Loucy (cell line): ENCODE results near the gene GGACT.

Source experiments
- H2AFZ ChIP-seq: fragments of 200-600 bp; sonication (generic); 2 replicates; pipeline ENCODE4 v1.6.0; 2016; ENCODE audit warnings: antibody characterized with exemption, mild to moderate bottlenecking, low read length, moderate library complexity
- H3F3A ChIP-seq: fragments of 200-600 bp; 2 replicates; pipeline ENCODE4 v1.6.0; 2016; ENCODE audit warnings: antibody characterized with exemption, low read depth, mild to moderate bottlenecking
- H3K27me3 ChIP-seq: fragments of 200-600 bp; sonication (generic); 2 replicates; pipeline ENCODE4 v1.6.1; 2014; ENCODE audit warnings: low read length, mild to moderate bottlenecking; ENCODE audit not compliant: insufficient read depth, poor library complexity, severe bottlenecking
- H3K36me3 ChIP-seq: fragments of 200-600 bp; sonication (generic); 2 replicates; pipeline ENCODE4 v1.6.1; 2016; ENCODE audit warnings: low read length; ENCODE audit not compliant: insufficient read depth
- H3K4me1 ChIP-seq: fragments of 200-600 bp; sonication (generic); 2 replicates; pipeline ENCODE4 v1.5.1; 2014; ENCODE audit warnings: low read length, mild to moderate bottlenecking; ENCODE audit not compliant: insufficient read depth, poor library complexity, severe bottlenecking
- H3K4me2 ChIP-seq: fragments of 200-600 bp; sonication (generic); 2 replicates; pipeline ENCODE4 v1.6.0; 2014; ENCODE audit warnings: antibody characterized with exemption, low read length, low read depth, mild to moderate bottlenecking; ENCODE audit not compliant: poor library complexity, severe bottlenecking
- H3K4me3 ChIP-seq: fragments of 200-600 bp; sonication (generic); 2 replicates; pipeline ENCODE4 v1.5.1; 2014; ENCODE audit warnings: low read length, mild to moderate bottlenecking, mixed read lengths; ENCODE audit not compliant: poor library complexity, severe bottlenecking
- H3K79me2 ChIP-seq: fragments of 200-600 bp; sonication (generic); 2 replicates; pipeline ENCODE4 v1.6.1; 2014; ENCODE audit warnings: low read length; ENCODE audit not compliant: insufficient read depth
- H3K9ac ChIP-seq: fragments of 200-600 bp; sonication (generic); 2 replicates; pipeline ENCODE4 v1.6.0; 2014; ENCODE audit warnings: mild to moderate bottlenecking, low read depth, low read length, moderate library complexity; ENCODE audit not compliant: poor library complexity, severe bottlenecking
- H3K9me2 ChIP-seq: fragments of 200-600 bp; sonication (generic); replicated peaks from 2 replicates; pipeline ENCODE4 v1.6.1; 2016; ENCODE audit warnings: low read depth, low read length, mixed read lengths
- H3K9me3 ChIP-seq: fragments of 200-600 bp; sonication (generic); 2 replicates; pipeline ENCODE4 v1.6.1; 2014; ENCODE audit warnings: mild to moderate bottlenecking, antibody characterized with exemption, low read length, low read depth; ENCODE audit not compliant: insufficient read depth
- H4K20me1 ChIP-seq: fragments of 200-600 bp; sonication (generic); 2 replicates; pipeline ENCODE4 v1.6.0; 2014; ENCODE audit warnings: antibody characterized with exemption, low read length, mild to moderate bottlenecking; ENCODE audit not compliant: insufficient read depth, poor library complexity, severe bottlenecking
- EZH2phosphoT487 ChIP-seq: fragments of 200-600 bp; IDR thresholded peaks from 2 replicates; pipeline ENCODE4 v1.6.1; 2018; ENCODE audit warnings: antibody characterized with exemption, mild to moderate bottlenecking, moderate library complexity, borderline replicate concordance
- TF ChIP-seq, protein P1 (sequence below): fragments of 200-600 bp; sonication (generic); conservative IDR thresholded peaks from 2 replicates; pipeline ENCODE4 v1.5.1; 2014; ENCODE audit warnings: mild to moderate bottlenecking, antibody characterized with exemption, low read length

The GGACT gene

GRCh38 chr13:100564444-100565223 lies 24.0 kb downstream of the GGACT start:
- Histone ChIP-seq H3K9me2 (no peaks in the 10 kb centered on the region), H3K4me1 (no peaks in the 10 kb centered on the region), H3F3A (no peaks in the 10 kb centered on the region), H4K20me1 (no peaks in the 10 kb centered on the region), H3K4me3 (no peak overlapping the region), H3K36me3 (no peaks in the 10 kb centered on the region), H3K79me2 (no peaks in the 10 kb centered on the region), H3K4me2 (no peak overlapping the region), H2AFZ (no peak overlapping the region), H3K9ac (no peak overlapping the region), H3K27me3 (no peaks in the 10 kb centered on the region), H3K9me3 (no peaks in the 10 kb centered on the region)
- TF ChIP-seq EZH2phosphoT487, result no peak
- TF ChIP-seq, protein P1, sequence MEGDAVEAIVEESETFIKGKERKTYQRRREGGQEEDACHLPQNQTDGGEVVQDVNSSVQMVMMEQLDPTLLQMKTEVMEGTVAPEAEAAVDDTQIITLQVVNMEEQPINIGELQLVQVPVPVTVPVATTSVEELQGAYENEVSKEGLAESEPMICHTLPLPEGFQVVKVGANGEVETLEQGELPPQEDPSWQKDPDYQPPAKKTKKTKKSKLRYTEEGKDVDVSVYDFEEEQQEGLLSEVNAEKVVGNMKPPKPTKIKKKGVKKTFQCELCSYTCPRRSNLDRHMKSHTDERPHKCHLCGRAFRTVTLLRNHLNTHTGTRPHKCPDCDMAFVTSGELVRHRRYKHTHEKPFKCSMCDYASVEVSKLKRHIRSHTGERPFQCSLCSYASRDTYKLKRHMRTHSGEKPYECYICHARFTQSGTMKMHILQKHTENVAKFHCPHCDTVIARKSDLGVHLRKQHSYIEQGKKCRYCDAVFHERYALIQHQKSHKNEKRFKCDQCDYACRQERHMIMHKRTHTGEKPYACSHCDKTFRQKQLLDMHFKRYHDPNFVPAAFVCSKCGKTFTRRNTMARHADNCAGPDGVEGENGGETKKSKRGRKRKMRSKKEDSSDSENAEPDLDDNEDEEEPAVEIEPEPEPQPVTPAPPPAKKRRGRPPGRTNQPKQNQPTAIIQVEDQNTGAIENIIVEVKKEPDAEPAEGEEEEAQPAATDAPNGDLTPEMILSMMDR, result no peak

- H4K20me1 ChIP-seq, result no peaks in the 10 kb centered on the region
- no peaks in the 10 kb centered on the region for H3K9me3 ChIP-seq
- H3K4me2 ChIP-seq, result no peak overlapping the region
- no peaks in the 10 kb centered on the region for H3K79me2 ChIP-seq
- H3K9me2 ChIP-seq, result no peaks in the 10 kb centered on the region
- no peak overlapping the region for H2AFZ ChIP-seq
- no peaks in the 10 kb centered on the region for H3F3A ChIP-seq
- H3K36me3 ChIP-seq, result no peaks in the 10 kb centered on the region
- no peaks in the 10 kb centered on the region for H3K4me1 ChIP-seq
- no peaks in the 10 kb centered on the region for H3K27me3 ChIP-seq
- H3K9ac ChIP-seq, result no peak overlapping the region
- no peak overlapping the region for H3K4me3 ChIP-seq
- no peak for TF ChIP-seq EZH2phosphoT487
- TF ChIP-seq, protein P1, result no peak
Observed at GRCh38 chr13:100563779-100564178, 24.8 kb downstream of the GGACT start.

GRCh38 chr13:100561599-100562204 lies 26.9 kb downstream of the GGACT start:
- Histone ChIP-seq H3K4me2 (no peak overlapping the region), H3K4me1 (no peaks in the 10 kb centered on the region), H4K20me1 (no peaks in the 10 kb centered on the region), H3K9me3 (no peaks in the 10 kb centered on the region), H3F3A (no peaks in the 10 kb centered on the region), H2AFZ (no peak overlapping the region), H3K9ac (no peak overlapping the region), H3K27me3 (no peaks in the 10 kb centered on the region), H3K4me3 (no peak overlapping the region), H3K79me2 (no peaks in the 10 kb centered on the region), H3K36me3 (no peaks in the 10 kb centered on the region), H3K9me2 (no peaks in the 10 kb centered on the region)
- TF ChIP-seq, protein P1, result no peak
- no peak for TF ChIP-seq EZH2phosphoT487
